HG03103 (cell line): ENCODE data around the gene CAP2.
"Not testable (repeated sequence)": the region's sequence is repeated elsewhere in the genome, so short reads cannot be mapped to it uniquely, and the experiment has no call there.

ENCODE experiments used
- ATAC-seq: cut with Tn5 transposase; IDR thresholded peaks from one replicate; pipeline ENCODE4 v1.9.1; 2021; ENCODE audit warnings: low read depth; ENCODE audit not compliant: unreplicated experiment

CAP2 gene

GRCh38 chr6:17431581-17431980 lies 38.2 kb downstream of the CAP2 start:
- ATAC-seq, result no peak

GRCh38 chr6:17432356-17432755 lies 39.0 kb downstream of the CAP2 start:
- no peak for ATAC-seq

GRCh38 chr6:17439243-17439993 lies 46.0 kb downstream of the CAP2 start:
- ATAC-seq, result no peak

GRCh38 chr6:17440811-17441210 lies 47.4 kb downstream of the CAP2 start:
- ATAC-seq, result not testable (repeated sequence)

- no peak for ATAC-seq
Observed at GRCh38 chr6:17442196-17442595, 48.8 kb downstream of the CAP2 start.

- ATAC-seq, result peak; percentile 29
Observed at GRCh38 chr6:17446713-17447112, 53.3 kb downstream of the CAP2 start.

- no peak for ATAC-seq
Observed at GRCh38 chr6:17448165-17448564, 54.8 kb downstream of the CAP2 start.

- no peak for ATAC-seq
Observed at GRCh38 chr6:17450397-17450796, 57.0 kb downstream of the CAP2 start.

- ATAC-seq, result no peak
Observed at GRCh38 chr6:17450832-17451231, 57.4 kb downstream of the CAP2 start.

GRCh38 chr6:17452096-17452495 lies 58.7 kb downstream of the CAP2 start:
- ATAC-seq, result no peak

- ATAC-seq, result no peak
Observed at GRCh38 chr6:17454316-17455005, 61.1 kb downstream of the CAP2 start.

- ATAC-seq, result no peak
Observed at GRCh38 chr6:17455919-17456318, 62.5 kb downstream of the CAP2 start.

- no peak for ATAC-seq
Observed at GRCh38 chr6:17456711-17457110, 63.3 kb downstream of the CAP2 start.

GRCh38 chr6:17457405-17457804 lies 64.0 kb downstream of the CAP2 start:
- ATAC-seq, result no peak

GRCh38 chr6:17457956-17458355 lies 64.6 kb downstream of the CAP2 start:
- ATAC-seq, result no peak

GRCh38 chr6:17458966-17459365 lies 65.6 kb downstream of the CAP2 start:
- ATAC-seq, result no peak

GRCh38 chr6:17460862-17461261 lies 67.5 kb downstream of the CAP2 start:
- no peak for ATAC-seq

GRCh38 chr6:17466147-17466546 lies 72.8 kb downstream of the CAP2 start:
- no peak for ATAC-seq

GRCh38 chr6:17466707-17467106 lies 73.3 kb downstream of the CAP2 start:
- ATAC-seq, result no peak

- ATAC-seq, result no peak
Observed at GRCh38 chr6:17469006-17469832, 75.8 kb downstream of the CAP2 start.

GRCh38 chr6:17470202-17470937 lies 77.0 kb downstream of the CAP2 start:
- no peak for ATAC-seq
